Panc1 (cell line): Measurements from ENCODE around the gene PNKD. TPM values are rescaled to one million over a fixed set of nuclear protein-coding genes. Genes with fewer than 3 reads are reported as not detected.

ENCODE experiments used
- ATAC-seq: fragments of 200-7000 bp; cut with Tn5 transposase; 2 replicates; pipeline ENCODE4 v1.9.1; 2020; ENCODE audit warnings: mild to moderate bottlenecking, moderate library complexity
- BruUV-seq: library from RNA; stranded (reverse); fragments of 400-500 nt; replicated peaks from 2 replicates; lab custom pipeline; 2021; lab: Mats Ljungman, UMichigan
- CTCF ChIA-PET: fragments of 300-600 bp; sonication (Branson Sonifier 250); formaldehyde crosslinking; loops from one replicate; lab custom pipeline; 2022; ENCODE audit warnings: antibody characterized with exemption; lab: Charles Lee
- POLR2A ChIA-PET: fragments of 300-600 bp; sonication (Branson Sonifier 250); formaldehyde crosslinking; loops from one replicate; lab custom pipeline; 2022; ENCODE audit warnings: antibody characterized with exemption; lab: Charles Lee
- DNase-seq: peaks from one replicate; pipeline ENCODE4 v3.0.0-alpha.2; 2010; ENCODE audit warnings: low read depth, low spot score
- H3K27ac ChIP-seq: 2 replicates; pipeline ENCODE4 v1.5.1; 2011; ENCODE audit warnings: mild to moderate bottlenecking, low read length, inconsistent platforms
- H3K27me3 ChIP-seq: fragments of 200-500 bp; sonication (Bioruptor generic); 2 replicates; pipeline ENCODE4 v1.6.0; 2014; ENCODE audit warnings: low read length, inconsistent platforms; ENCODE audit not compliant: control insufficient read depth, insufficient read depth
- H3K36me3 ChIP-seq: fragments of 200-500 bp; sonication (Bioruptor generic); 2 replicates; pipeline ENCODE4 v1.5.1; 2014; ENCODE audit warnings: inconsistent platforms, mild to moderate bottlenecking, low read length, moderate library complexity; ENCODE audit not compliant: control insufficient read depth, insufficient read depth
- H3K4me1 ChIP-seq: 2 replicates; pipeline ENCODE4 v1.5.1; 2011; ENCODE audit warnings: inconsistent platforms, mild to moderate bottlenecking, low read length, moderate library complexity; ENCODE audit not compliant: control insufficient read depth, insufficient read depth
- H3K4me3 ChIP-seq, 2 experiments: 2 replicates each; pipeline ENCODE4 v1.5.1; 2011 to 2012; ENCODE audit warnings: low read depth in 2 of 2, low read length in 2 of 2, mild to moderate bottlenecking in 2 of 2, inconsistent platforms in 1 of 2, moderate library complexity in 1 of 2
- H3K9me3 ChIP-seq: fragments of 200-500 bp; sonication (Bioruptor generic); 2 replicates; pipeline ENCODE4 v1.5.1; 2014; ENCODE audit warnings: low read depth, mild to moderate bottlenecking, inconsistent platforms, low read length, moderate library complexity; ENCODE audit not compliant: control insufficient read depth, insufficient read depth
- POLR2AphosphoS5 ChIP-seq: IDR thresholded peaks from 2 replicates; pipeline ENCODE4 v1.6.1; 2012; ENCODE audit warnings: mild to moderate bottlenecking, low read depth, low read length, moderate library complexity
- REST ChIP-seq, 2 experiments: IDR thresholded peaks; 2 replicates each; pipeline ENCODE4 v1.6.1; 2011 to 2012; ENCODE audit warnings: low read depth in 2 of 2, control low read depth in 1 of 2, low read length in 1 of 2, mild to moderate bottlenecking in 1 of 2, moderate library complexity in 1 of 2; ENCODE audit not compliant: insufficient read depth in 1 of 2
- SIN3A ChIP-seq: IDR thresholded peaks from 2 replicates; pipeline ENCODE4 v1.6.1; 2012; ENCODE audit warnings: low read depth, mild to moderate bottlenecking, low read length, moderate library complexity, borderline replicate concordance; ENCODE audit not compliant: insufficient read depth
- TCF7L2 ChIP-seq: IDR thresholded peaks from 2 replicates; pipeline ENCODE4 v1.6.1; 2011; ENCODE audit warnings: mild to moderate bottlenecking, low read depth, low read length, inconsistent platforms
- in situ Hi-C: cut with HindIII; loops from 2 replicates; pipeline ENCODE4 v1.10.0; 2016; ENCODE audit warnings: low sequenced_read_pairs, low pct_unique_long_range_greater_than_20kb
- intact Hi-C: fragments of 100-400 bp; cut with micrococcal nuclease; formaldehyde crosslinking; loops from one replicate; pipeline ENCODE4 v1.10.0; 2022; ENCODE audit not compliant: unreplicated experiment
- total RNA-seq: library from RNA; stranded (reverse); gene quantifications from one replicate; pipeline ENCODE4 v1.2.1, GENCODE V29; 2021; ENCODE audit not compliant: unreplicated experiment
- TF ChIP-seq, protein P1 (sequence below): fragments of 450-650 bp; IDR thresholded peaks from 2 replicates; pipeline ENCODE4 v1.5.1; 2017; ENCODE audit warnings: mild to moderate bottlenecking

Gene PNKD
- total RNA-seq, 1 experiment from 2014 or later = 49.0 TPM

DNA sequence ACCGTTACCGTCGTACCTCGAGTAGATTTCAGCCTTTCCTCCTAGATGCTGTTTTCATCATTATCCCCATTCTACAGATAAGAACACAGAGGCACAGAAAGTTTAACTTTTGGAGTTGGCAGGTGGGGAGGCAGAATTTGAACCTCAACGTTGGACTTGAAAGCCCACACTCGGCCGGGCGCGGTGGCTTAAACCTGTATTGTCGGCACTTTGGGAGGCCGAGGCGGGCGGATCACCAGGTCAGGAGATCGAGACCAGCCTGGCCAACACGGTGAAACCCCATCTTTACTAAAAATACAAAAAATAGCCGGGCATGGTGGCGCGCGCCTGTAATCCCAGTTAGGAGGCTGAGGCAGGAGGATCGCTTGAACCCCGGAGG is 97.8 kb downstream of the PNKD start:
- POLR2A ChIA-PET = no interaction called here
- ATAC-seq (no peak), DNase-seq (no peak)
- TF ChIP-seq, protein P1, sequence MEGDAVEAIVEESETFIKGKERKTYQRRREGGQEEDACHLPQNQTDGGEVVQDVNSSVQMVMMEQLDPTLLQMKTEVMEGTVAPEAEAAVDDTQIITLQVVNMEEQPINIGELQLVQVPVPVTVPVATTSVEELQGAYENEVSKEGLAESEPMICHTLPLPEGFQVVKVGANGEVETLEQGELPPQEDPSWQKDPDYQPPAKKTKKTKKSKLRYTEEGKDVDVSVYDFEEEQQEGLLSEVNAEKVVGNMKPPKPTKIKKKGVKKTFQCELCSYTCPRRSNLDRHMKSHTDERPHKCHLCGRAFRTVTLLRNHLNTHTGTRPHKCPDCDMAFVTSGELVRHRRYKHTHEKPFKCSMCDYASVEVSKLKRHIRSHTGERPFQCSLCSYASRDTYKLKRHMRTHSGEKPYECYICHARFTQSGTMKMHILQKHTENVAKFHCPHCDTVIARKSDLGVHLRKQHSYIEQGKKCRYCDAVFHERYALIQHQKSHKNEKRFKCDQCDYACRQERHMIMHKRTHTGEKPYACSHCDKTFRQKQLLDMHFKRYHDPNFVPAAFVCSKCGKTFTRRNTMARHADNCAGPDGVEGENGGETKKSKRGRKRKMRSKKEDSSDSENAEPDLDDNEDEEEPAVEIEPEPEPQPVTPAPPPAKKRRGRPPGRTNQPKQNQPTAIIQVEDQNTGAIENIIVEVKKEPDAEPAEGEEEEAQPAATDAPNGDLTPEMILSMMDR = no peak
- TF ChIP-seq REST (IDR thresholded peaks at IDR 0.05; ENCODE audit: insufficient read depth in 1 of 2, low read depth in 2 of 2, low read length in 1 of 2) (no peak), TCF7L2 (no peak), POLR2AphosphoS5 (no peak), SIN3A (no peak)
- H3K4me3 ChIP-seq = peak overlapping the region; percentile 54 to 72
- intact Hi-C loops (no loop called here), in situ Hi-C loops (no loop called here)
- H3K36me3 ChIP-seq = no peaks in the 10 kb centered on the region
- H3K4me1 ChIP-seq = peaks cover 3% of the 10 kb centered on the region; the same call in 1 of the 2 replicates
- peak overlapping the region; percentile 68 for H3K27ac ChIP-seq
- no peaks in the 10 kb centered on the region for H3K9me3 ChIP-seq
- CTCF ChIA-PET = interaction anchor here (1.0 kb wide), 1 partner anchor 28 kb away, joined by 3 read pairs; no protein-coding TSS in a partner anchor
- H3K27me3 ChIP-seq = no peaks in the 10 kb centered on the region
- no TSS peak for BruUV-seq

- intact Hi-C loops = no loop called here
- BruUV-seq = no TSS peak
- no peak overlapping the region for H3K4me3 ChIP-seq
- H3K36me3 ChIP-seq = no peaks in the 10 kb centered on the region
- H3K4me1 ChIP-seq = peaks cover 3% of the 10 kb centered on the region; the same call in 1 of the 2 replicates
- H3K27ac ChIP-seq = 0 out of 2 replicates have a peak overlapping the region, but pooled peaks have one; percentile 4
- H3K9me3 ChIP-seq = no peaks in the 10 kb centered on the region
- TF ChIP-seq SIN3A (no peak), REST (IDR thresholded peaks at IDR 0.05; ENCODE audit: insufficient read depth in 1 of 2, low read depth in 2 of 2, low read length in 1 of 2) (no peak), POLR2AphosphoS5 (no peak), TCF7L2 (no peak)
- TF ChIP-seq, protein P1 = no peak
- DNase-seq (no peak), ATAC-seq (no peak)
- POLR2A ChIA-PET = no interaction called here
- no peaks in the 10 kb centered on the region for H3K27me3 ChIP-seq
- in situ Hi-C loops = no loop called here
- CTCF ChIA-PET = interaction anchor here (1.0 kb wide), 1 partner anchor 28 kb away, joined by 3 read pairs; no protein-coding TSS in a partner anchor
Observed at GRCh38 chr2:218368621-218369153, 98.4 kb downstream of the PNKD start.
